Kidney (tissue), 14 donors: ENCODE data around the gene MAP7. TPM values are rescaled to one million over a fixed set of nuclear protein-coding genes. Genes with fewer than 3 reads are reported as not detected.

Source experiments
- DNase-seq, 5 donors: peaks; one replicate each; pipeline ENCODE4 v3.0.0-alpha.2; 2013 to 2020
- FAIRE-seq: peaks from 2 replicates; lab custom pipeline; 2012; peaks lifted over from hg19 to GRCh38; lab: Jason Lieb, UNC
- H3K27ac ChIP-seq, 2 donors: one replicate each; pipeline ENCODE4 v1.7.0; 2013; ENCODE audit warnings: low read depth in 2 of 2, low read length in 2 of 2, inconsistent platforms in 1 of 2
- H3K27me3 ChIP-seq: one replicate; pipeline ENCODE4 v1.7.1; 2013; ENCODE audit warnings: low read length, inconsistent platforms; ENCODE audit not compliant: control insufficient read depth, insufficient read depth
- H3K36me3 ChIP-seq, 3 donors: one replicate each; pipeline versions ENCODE4 v1.7.0 to v1.7.1; 2013; ENCODE audit warnings: low read length in 3 of 3, control low read depth in 1 of 3, inconsistent platforms in 1 of 3; ENCODE audit not compliant: insufficient read depth in 3 of 3, control insufficient read depth in 2 of 3
- H3K4me1 ChIP-seq, 3 donors: one replicate each; pipeline versions ENCODE4 v1.7.0 to v1.7.1; 2013; ENCODE audit warnings: low read length in 3 of 3, inconsistent platforms in 1 of 3, low read depth in 1 of 3; ENCODE audit not compliant: control insufficient read depth in 2 of 3, insufficient read depth in 2 of 3
- H3K4me3 ChIP-seq, 3 donors: one replicate each; pipeline versions ENCODE4 v1.7.0 to v1.8.1; 2013; ENCODE audit warnings: low read length in 3 of 3, control low read depth in 1 of 3, inconsistent platforms in 1 of 3
- H3K9ac ChIP-seq, 3 donors: one replicate each; pipeline versions ENCODE4 v1.7.0 to v1.7.1; 2013; ENCODE audit warnings: low read length in 3 of 3, control low read depth in 1 of 3, inconsistent platforms in 1 of 3
- H3K9me3 ChIP-seq, 3 donors: one replicate each; pipeline versions ENCODE4 v1.7.0 to v1.7.1; 2013; ENCODE audit warnings: low read length in 3 of 3, control low read depth in 1 of 3, inconsistent platforms in 1 of 3; ENCODE audit not compliant: control insufficient read depth in 2 of 3, insufficient read depth in 1 of 3
- intact Hi-C: fragments of 100-400 bp; cut with DNase I; formaldehyde crosslinking; loops from one replicate; pipeline ENCODE4 v1.11.1; 2022
- polyA plus RNA-seq: library from polyadenylated mRNA; stranded (reverse); fragments of 350-450 nt; fragmentation: Illumina TruSeq; extraction: RNeasy Lipid Tissue Mini Kit (QIAGEN cat#74804); gene quantifications from one replicate; pipeline ENCODE4 v1.2.3, GENCODE V29; 2014; ENCODE audit warnings: low read depth, low replicate concordance; ENCODE audit not compliant: insufficient read depth
- total RNA-seq: library from RNA; stranded (reverse); fragmentation: NEBNext Ultra II Directional; extraction: Animal tissue kit (Norgen Biotek cat#: 25700); gene quantifications from one replicate; pipeline ENCODE4 v1.2.1, GENCODE V29; 2021
- TF ChIP-seq, protein P1 (sequence below): IDR thresholded peaks from 3 replicates; pipeline ENCODE4 v1.5.1; 2012; ENCODE audit warnings: mild to moderate bottlenecking, moderate library complexity, borderline replicate concordance; ENCODE audit not compliant: insufficient read depth; ENCODE audit errors: extremely low read depth
- donor health status: control.
- donor health status: control.
- donor health status: control.
- donor health status: control.
- donor health status: control.
- donor health status: DM: yes; HTN: yes; CAD: no.
- donor health status: Normal renal cell carcinoma (clear cell type).

Gene MAP7
- total and polyA plus RNA-seq, 2 donors from 2014 or later = 16.0 to 40.0 TPM

DNA sequence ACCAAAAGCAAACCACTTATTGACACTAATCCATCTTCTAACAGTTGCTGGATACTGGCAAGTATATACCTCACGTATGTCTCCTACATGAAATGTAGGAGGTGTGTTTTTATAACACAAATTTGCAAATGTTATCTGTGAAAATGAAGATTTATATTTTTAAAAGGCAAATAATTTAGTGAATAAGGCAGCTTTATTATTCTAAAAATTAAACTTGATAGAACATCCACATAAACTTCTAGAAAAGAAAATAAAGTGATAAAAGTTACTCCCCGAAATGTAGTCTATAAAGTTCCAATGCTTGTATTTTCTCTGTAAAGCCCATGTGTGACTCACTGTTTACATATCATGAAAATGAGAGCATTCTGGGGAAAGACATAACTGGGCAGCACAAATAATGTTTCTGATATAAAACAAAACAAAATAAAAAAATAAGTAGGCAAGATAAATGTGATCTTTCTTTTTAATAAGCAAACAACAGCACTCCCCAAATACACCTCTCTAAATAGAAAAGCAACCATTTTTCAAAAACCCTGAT, 84.4 kb downstream of the MAP7 start:
- H3K27me3 ChIP-seq = no peaks in the 10 kb centered on the region
- FAIRE-seq = no peak
- DNase-seq = no peak

DNA sequence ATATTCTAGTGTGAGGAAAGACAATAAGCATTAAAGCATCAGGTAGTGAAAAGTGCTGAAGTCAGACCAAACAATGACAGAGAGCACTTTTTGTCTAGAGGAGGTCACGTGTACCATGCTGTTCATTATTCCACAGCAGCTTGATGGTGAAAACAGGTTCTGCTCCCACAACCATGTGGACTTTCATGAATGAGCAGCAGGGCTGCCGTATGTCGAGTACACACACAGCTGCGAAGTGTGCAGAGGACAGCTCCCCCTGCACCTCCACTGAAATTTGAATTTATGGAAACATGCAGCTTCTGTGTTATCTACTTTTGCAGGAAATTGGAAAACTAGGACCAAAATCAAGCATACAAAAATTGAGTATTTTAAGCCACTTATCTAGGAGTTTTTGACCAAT, 85.3 kb downstream of the MAP7 start:
- no peaks in the 10 kb centered on the region for H3K36me3 ChIP-seq
- H3K9me3 ChIP-seq = no peaks in the 10 kb centered on the region
- H3K27ac ChIP-seq = no peak overlapping the region
- FAIRE-seq (no peak), DNase-seq (peak in 1 of 5 donors; percentile 30)
- intact Hi-C loops = no loop called here
- no peak overlapping the region for H3K9ac ChIP-seq
- peaks cover 0 to 21% (median 6%) of the 10 kb centered on the region in 3 donors for H3K4me1 ChIP-seq
- TF ChIP-seq, protein P1, sequence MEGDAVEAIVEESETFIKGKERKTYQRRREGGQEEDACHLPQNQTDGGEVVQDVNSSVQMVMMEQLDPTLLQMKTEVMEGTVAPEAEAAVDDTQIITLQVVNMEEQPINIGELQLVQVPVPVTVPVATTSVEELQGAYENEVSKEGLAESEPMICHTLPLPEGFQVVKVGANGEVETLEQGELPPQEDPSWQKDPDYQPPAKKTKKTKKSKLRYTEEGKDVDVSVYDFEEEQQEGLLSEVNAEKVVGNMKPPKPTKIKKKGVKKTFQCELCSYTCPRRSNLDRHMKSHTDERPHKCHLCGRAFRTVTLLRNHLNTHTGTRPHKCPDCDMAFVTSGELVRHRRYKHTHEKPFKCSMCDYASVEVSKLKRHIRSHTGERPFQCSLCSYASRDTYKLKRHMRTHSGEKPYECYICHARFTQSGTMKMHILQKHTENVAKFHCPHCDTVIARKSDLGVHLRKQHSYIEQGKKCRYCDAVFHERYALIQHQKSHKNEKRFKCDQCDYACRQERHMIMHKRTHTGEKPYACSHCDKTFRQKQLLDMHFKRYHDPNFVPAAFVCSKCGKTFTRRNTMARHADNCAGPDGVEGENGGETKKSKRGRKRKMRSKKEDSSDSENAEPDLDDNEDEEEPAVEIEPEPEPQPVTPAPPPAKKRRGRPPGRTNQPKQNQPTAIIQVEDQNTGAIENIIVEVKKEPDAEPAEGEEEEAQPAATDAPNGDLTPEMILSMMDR = no peak
- no peaks in the 10 kb centered on the region for H3K27me3 ChIP-seq
- H3K4me3 ChIP-seq = peak overlapping the region in 2 of 3 donors; percentile 32 to 43

More for the DNA sequence above, 84.4 kb downstream of the MAP7 start:
- intact Hi-C loops = no loop called here
- no peaks in the 10 kb centered on the region for H3K36me3 ChIP-seq
- H3K4me1 ChIP-seq = peaks cover 0 to 21% (median 6%) of the 10 kb centered on the region in 3 donors
- H3K4me3 ChIP-seq = peak overlapping the region in 1 of 3 donors; percentile 43
- TF ChIP-seq, protein P1 = no peak
- H3K27ac ChIP-seq = no peak overlapping the region
- H3K9me3 ChIP-seq = no peaks in the 10 kb centered on the region
- no peak overlapping the region for H3K9ac ChIP-seq

DNA sequence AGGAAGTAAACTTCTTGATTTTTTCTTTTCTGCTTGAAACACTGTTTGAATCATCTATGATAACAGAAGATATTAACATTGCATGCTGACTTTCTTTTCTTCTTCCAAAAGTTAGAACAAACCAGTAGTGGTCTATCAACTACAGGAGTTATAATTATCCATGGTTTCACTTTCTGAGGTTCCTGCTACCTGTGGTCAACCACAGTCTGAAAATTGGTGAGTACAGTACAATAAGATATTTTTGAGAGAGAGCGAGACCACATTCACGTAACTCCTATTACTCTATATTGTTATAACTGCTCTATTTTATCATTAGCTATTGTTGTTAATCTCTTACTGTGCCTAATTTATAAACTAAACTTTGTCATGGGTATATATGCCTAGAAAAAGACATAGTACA, 86.1 kb downstream of the MAP7 start:
- Histone ChIP-seq H3K36me3 (no peaks in the 10 kb centered on the region), H3K9me3 (no peaks in the 10 kb centered on the region), H3K9ac (no peak overlapping the region), H3K4me1 (peaks cover 0 to 21% (median 6%) of the 10 kb centered on the region in 3 donors), H3K27me3 (no peaks in the 10 kb centered on the region), H3K27ac (no peak overlapping the region), H3K4me3 (peak overlapping the region in 1 of 3 donors; percentile 43)
- TF ChIP-seq, protein P1 = no peak
- intact Hi-C loops = no loop called here
- FAIRE-seq (no peak), DNase-seq (no peak)
